RWPE2 (cell line): Measurements from ENCODE around the gene C2orf68.
A peak's percentile ranks its signal among the peaks of the same experiment; 100 is the strongest.

Source experiments
- ATAC-seq: fragments of 200-7000 bp; cut with Tn5 transposase; 3 replicates; pipeline ENCODE4 v1.9.1; 2021; ENCODE audit warnings: low read depth
- DNase-seq: peaks from one replicate; pipeline ENCODE4 v3.0.0-alpha.2; 2020; ENCODE audit warnings: low spot score
- H3K27ac ChIP-seq: fragments of 450-650 bp; 2 replicates; pipeline ENCODE4 v1.5.1; 2017; ENCODE audit warnings: mild to moderate bottlenecking; ENCODE audit not compliant: poor library complexity, severe bottlenecking
- H3K27me3 ChIP-seq: fragments of 250-450 bp; sonication (Bioruptor Pico); 2 replicates; pipeline ENCODE4 v1.5.1; 2021; ENCODE audit warnings: mild to moderate bottlenecking, moderate library complexity; ENCODE audit not compliant: insufficient read depth, poor library complexity, severe bottlenecking
- H3K36me3 ChIP-seq: fragments of 250-450 bp; sonication (Bioruptor Pico); 2 replicates; pipeline ENCODE4 v1.5.1; 2020; ENCODE audit warnings: low read depth, mild to moderate bottlenecking, moderate library complexity
- H3K4me1 ChIP-seq: fragments of 250-450 bp; sonication (Bioruptor Pico); 2 replicates; pipeline ENCODE4 v1.5.1; 2021; ENCODE audit warnings: mild to moderate bottlenecking, moderate library complexity; ENCODE audit not compliant: insufficient read depth, poor library complexity, severe bottlenecking
- H3K4me3 ChIP-seq: fragments of 250-450 bp; sonication (Bioruptor Pico); 2 replicates; pipeline ENCODE4 v1.5.1; 2021; ENCODE audit warnings: mild to moderate bottlenecking, moderate library complexity; ENCODE audit not compliant: severe bottlenecking
- H3K9me3 ChIP-seq: fragments of 250-450 bp; sonication (Bioruptor Pico); 2 replicates; pipeline ENCODE4 v1.5.1; 2021; ENCODE audit warnings: mild to moderate bottlenecking, moderate library complexity; ENCODE audit not compliant: severe bottlenecking
- TF ChIP-seq, protein P1 (sequence below): fragments of 450-650 bp; IDR thresholded peaks from one replicate; pipeline ENCODE4 v1.5.1; 2017; ENCODE audit warnings: mild to moderate bottlenecking, moderate library complexity; ENCODE audit not compliant: poor library complexity, severe bottlenecking

C2orf68 gene

DNA sequence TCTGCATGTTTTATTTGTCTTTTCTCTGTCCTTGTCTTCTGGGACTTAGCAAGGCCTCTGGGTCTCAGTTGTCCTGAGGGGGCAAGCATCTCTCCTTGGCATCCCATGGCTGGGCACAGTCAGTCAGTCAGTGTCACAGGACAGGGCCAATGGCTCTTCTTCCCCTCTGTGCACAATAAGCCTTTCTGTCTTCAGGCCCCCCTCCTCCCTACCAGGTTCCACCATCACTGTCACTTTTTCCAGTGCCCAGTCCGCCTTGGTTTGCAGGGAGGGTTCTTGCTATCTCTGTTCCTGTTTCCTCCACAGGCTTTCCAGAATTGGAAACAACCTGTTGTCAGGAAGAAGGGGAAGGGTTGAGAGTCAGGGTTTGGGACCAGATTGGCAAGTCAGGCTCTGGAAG is 29.4 kb downstream of the C2orf68 start:
- DNase-seq (no peak), ATAC-seq (no peak)
- H3K27ac ChIP-seq: no peak overlapping the region
- H3K4me1 ChIP-seq: peaks cover 23% of the 10 kb centered on the region
- TF ChIP-seq, protein P1, sequence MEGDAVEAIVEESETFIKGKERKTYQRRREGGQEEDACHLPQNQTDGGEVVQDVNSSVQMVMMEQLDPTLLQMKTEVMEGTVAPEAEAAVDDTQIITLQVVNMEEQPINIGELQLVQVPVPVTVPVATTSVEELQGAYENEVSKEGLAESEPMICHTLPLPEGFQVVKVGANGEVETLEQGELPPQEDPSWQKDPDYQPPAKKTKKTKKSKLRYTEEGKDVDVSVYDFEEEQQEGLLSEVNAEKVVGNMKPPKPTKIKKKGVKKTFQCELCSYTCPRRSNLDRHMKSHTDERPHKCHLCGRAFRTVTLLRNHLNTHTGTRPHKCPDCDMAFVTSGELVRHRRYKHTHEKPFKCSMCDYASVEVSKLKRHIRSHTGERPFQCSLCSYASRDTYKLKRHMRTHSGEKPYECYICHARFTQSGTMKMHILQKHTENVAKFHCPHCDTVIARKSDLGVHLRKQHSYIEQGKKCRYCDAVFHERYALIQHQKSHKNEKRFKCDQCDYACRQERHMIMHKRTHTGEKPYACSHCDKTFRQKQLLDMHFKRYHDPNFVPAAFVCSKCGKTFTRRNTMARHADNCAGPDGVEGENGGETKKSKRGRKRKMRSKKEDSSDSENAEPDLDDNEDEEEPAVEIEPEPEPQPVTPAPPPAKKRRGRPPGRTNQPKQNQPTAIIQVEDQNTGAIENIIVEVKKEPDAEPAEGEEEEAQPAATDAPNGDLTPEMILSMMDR: no peak
- no peaks in the 10 kb centered on the region for H3K27me3 ChIP-seq
- H3K36me3 ChIP-seq: peaks cover 18% of the 10 kb centered on the region
- no peak overlapping the region for H3K4me3 ChIP-seq
- H3K9me3 ChIP-seq: no peaks in the 10 kb centered on the region

DNA sequence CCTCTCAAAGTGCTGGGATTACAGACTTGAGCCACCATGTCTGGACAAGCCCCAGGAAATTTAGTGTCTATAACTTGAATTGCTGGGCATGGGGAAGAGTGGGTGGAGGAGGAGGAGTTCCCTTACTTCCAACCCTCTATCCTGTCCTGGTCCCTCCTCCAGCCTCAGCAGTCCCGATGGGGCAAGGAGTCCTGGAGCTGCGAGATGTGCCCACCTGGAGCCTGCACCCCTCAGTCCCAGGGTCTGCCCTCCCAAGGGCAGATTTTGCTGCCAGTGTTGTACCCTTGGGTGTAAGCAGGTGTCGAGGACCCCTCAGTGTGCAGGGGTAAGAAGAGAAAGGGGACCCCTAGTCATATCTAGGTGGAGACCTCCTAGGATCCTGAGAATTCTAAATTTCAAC is 31.7 kb downstream of the C2orf68 start:
- Histone ChIP-seq H3K9me3 (no peaks in the 10 kb centered on the region), H3K36me3 (peaks cover 18% of the 10 kb centered on the region), H3K4me3 (no peak overlapping the region), H3K27ac (no peak overlapping the region), H3K4me1 (peaks cover 18% of the 10 kb centered on the region), H3K27me3 (no peaks in the 10 kb centered on the region)
- no peak for DNase-seq
- ATAC-seq: no peak
- TF ChIP-seq, protein P1: no peak

DNA sequence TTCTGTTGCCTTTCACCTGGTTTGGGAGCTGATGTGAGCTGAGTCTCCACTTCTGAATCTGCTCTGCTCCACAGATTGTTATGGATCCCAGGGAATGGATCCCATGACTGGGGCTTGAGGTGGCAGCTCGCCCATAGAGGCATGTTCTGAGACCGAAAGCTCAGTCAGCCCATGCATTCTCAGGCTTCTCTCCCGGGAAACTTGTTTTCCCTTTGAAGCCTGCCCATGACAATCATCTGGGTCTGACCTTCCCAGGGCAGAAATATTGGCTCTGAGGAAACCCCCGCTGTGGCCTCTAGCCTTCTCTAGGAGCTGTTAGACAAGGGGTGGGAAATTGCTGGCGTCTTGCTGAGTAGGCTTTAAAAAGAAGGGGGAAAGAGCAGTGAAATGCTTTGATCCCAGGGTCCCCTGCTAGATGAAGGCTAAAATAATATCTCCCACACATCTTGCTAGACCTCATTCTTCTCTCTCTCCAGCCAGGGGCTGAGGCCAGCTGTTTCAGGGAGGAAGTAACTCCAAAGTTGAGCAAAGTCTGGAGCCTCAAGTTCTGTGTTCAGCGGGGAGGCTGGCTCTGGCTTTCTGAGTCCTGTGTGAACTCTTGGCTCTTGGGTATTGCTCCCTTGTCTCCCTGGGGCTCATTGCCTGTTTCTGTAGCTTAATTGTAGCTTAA is 32.5 kb downstream of the C2orf68 start:
- Histone ChIP-seq H3K27me3 (no peaks in the 10 kb centered on the region), H3K4me3 (no peak overlapping the region), H3K36me3 (peaks cover 18% of the 10 kb centered on the region), H3K4me1 (peaks cover 12% of the 10 kb centered on the region), H3K9me3 (no peaks in the 10 kb centered on the region), H3K27ac (no peak overlapping the region)
- ATAC-seq (no peak), DNase-seq (no peak)
- TF ChIP-seq, protein P1: no peak

DNA sequence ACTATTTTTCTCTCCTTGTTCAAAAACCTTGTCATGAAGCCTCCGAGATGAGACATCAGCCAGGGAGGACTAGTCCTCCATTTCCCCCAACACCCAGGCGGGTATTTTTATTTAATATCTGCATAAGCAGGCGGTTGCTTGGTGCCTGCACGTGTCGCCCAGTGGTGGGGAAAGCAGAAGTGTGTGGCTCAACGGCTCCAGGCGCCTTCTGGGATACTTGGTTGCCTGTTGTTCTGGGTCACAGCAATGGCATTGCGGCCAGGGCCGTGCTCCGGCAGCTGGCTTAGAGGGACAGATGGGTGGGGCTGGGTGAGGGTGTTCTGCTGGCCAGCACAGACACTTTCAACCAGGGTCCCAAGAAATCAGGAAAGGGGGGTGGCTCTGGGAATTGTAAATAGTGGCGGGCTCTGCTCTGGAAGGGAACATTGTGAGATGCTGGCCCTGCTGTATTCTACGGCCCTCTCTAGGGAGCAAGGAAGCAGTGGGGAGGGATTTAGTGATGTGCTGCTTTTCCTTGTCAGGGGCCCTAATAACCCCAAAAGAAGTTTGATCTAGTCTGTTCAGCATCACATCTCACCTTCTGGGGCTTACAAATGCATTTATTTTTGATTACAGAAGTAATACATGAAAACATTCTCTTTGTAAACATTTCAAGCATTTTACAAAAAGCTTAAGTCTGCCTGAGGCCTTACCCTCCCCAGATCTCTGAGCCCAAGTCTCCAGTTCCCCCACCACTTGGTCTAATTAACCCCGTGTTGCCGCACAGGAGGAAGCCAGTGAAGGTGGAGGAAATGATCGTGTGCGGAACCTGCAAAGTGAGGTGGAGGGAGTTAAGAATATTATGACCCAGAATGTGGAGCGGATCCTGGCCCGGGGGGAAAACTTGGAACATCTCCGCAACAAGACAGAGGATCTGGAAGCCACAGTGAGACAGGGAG is 33.4 kb downstream of the C2orf68 start:
- peak overlapping the region; percentile 41 for H3K4me3 ChIP-seq
- DNase-seq: no peak

More for the DNA sequence above, 33.4 kb downstream of the C2orf68 start:
- Histone ChIP-seq H3K36me3 (peaks cover 18% of the 10 kb centered on the region), H3K9me3 (no peaks in the 10 kb centered on the region), H3K4me1 (peaks cover 12% of the 10 kb centered on the region), H3K27me3 (no peaks in the 10 kb centered on the region), H3K27ac (peak overlapping the region; percentile 51)
- TF ChIP-seq, protein P1: no peak
- ATAC-seq: peak; percentile 26; the same call in 1 of the 3 replicates
